ENCODE measurements around the gene LHFPL2. TPM values are rescaled to one million over a fixed set of nuclear protein-coding genes. Genes with fewer than 3 reads are reported as not detected.

Gene LHFPL2
- total RNA-seq, 4 donors from 2014 or later: 10.3 to 11.6 (median 10.8) TPM

- H3K9me3 ChIP-seq: no peaks in the 10 kb centered on the region
- no peaks in the 10 kb centered on the region for H3K27me3 ChIP-seq
- H3K36me3 ChIP-seq: no peaks in the 10 kb centered on the region
- peaks cover 32% of the 10 kb centered on the region for H3K4me1 ChIP-seq
- peak overlapping the region; percentile 44 for H3K4me3 ChIP-seq
- TF ChIP-seq POLR2AphosphoS5 (IDR thresholded peaks at IDR 0.05) (no peak), EP300 (IDR thresholded peaks at IDR 0.05) (no peak), POLR2A (IDR thresholded peaks at IDR 0.05) (no peak), CTCF (IDR thresholded peaks at IDR 0.05) (no peak)
- H3K27ac ChIP-seq: peak overlapping the region; percentile 67
- DNase-seq (ENCODE audit: low spot score in 2 of 2): peak; percentile 75 to 83
- WGBS: 10% methylated on average over 38 of the region's 61 CpGs
These were observed 138.4 kb downstream of the LHFPL2 start for GRCh38 chr5:78509884-78510769.

GRCh38 chr5:78509145-78509865 lies 139.3 kb downstream of the LHFPL2 start:
- Histone ChIP-seq H3K36me3 (no peaks in the 10 kb centered on the region), H3K4me1 (peaks cover 41% of the 10 kb centered on the region), H3K27ac (peak overlapping the region; percentile 67), H3K4me3 (peak overlapping the region; percentile 44), H3K27me3 (no peaks in the 10 kb centered on the region), H3K9me3 (no peaks in the 10 kb centered on the region)
- no peak for DNase-seq (ENCODE audit: low spot score in 2 of 2)
- 66% methylated on average over 18 of the region's 18 CpGs for WGBS
- TF ChIP-seq POLR2AphosphoS5 (IDR thresholded peaks at IDR 0.05): no peak
- no peak for TF ChIP-seq POLR2A (IDR thresholded peaks at IDR 0.05)
- no peak for TF ChIP-seq EP300 (IDR thresholded peaks at IDR 0.05)
- no peak for TF ChIP-seq CTCF (IDR thresholded peaks at IDR 0.05)

GRCh38 chr5:78508186-78508765 lies 140.3 kb downstream of the LHFPL2 start:
- Histone ChIP-seq H3K27ac (peak overlapping the region; percentile 36), H3K9me3 (no peaks in the 10 kb centered on the region), H3K4me3 (peak overlapping the region; percentile 44), H3K36me3 (no peaks in the 10 kb centered on the region), H3K4me1 (peaks cover 45% of the 10 kb centered on the region), H3K27me3 (no peaks in the 10 kb centered on the region)
- WGBS: 63% methylated on average over 3 of the region's 3 CpGs
- TF ChIP-seq CTCF (IDR thresholded peaks at IDR 0.05): no peak
- TF ChIP-seq POLR2A (IDR thresholded peaks at IDR 0.05): no peak
- TF ChIP-seq EP300 (IDR thresholded peaks at IDR 0.05): no peak
- TF ChIP-seq POLR2AphosphoS5 (IDR thresholded peaks at IDR 0.05): no peak
- DNase-seq (ENCODE audit: low spot score in 2 of 2): no peak

- Histone ChIP-seq H3K27ac (no peak overlapping the region), H3K4me1 (peaks cover 46% of the 10 kb centered on the region), H3K27me3 (no peaks in the 10 kb centered on the region), H3K4me3 (no peak overlapping the region), H3K36me3 (no peaks in the 10 kb centered on the region), H3K9me3 (no peaks in the 10 kb centered on the region)
- 93% methylated on average over 2 of the region's 2 CpGs for WGBS
- no peak for DNase-seq (ENCODE audit: low spot score in 2 of 2)
- TF ChIP-seq CTCF (IDR thresholded peaks at IDR 0.05) (no peak), EP300 (IDR thresholded peaks at IDR 0.05) (no peak), POLR2AphosphoS5 (IDR thresholded peaks at IDR 0.05) (no peak), POLR2A (IDR thresholded peaks at IDR 0.05) (no peak)
These were observed 141.0 kb downstream of the LHFPL2 start for GRCh38 chr5:78507531-78507930.

All from suprapubic skin (tissue), 4 donors.